ENCODE measurements around the gene FOXI1. TPM values are rescaled to one million over a fixed set of nuclear protein-coding genes. Genes with fewer than 3 reads are reported as not detected.
"Not testable (repeated sequence)": the region's sequence is repeated elsewhere in the genome, so short reads cannot be mapped to it uniquely, and the experiment has no call there.

Gene FOXI1
- total RNA-seq, 1 donor from 2014 or later: not detected

- no peak for DNase-seq
Observed at GRCh38 chr5:170132269-170132975, 26.7 kb downstream of the FOXI1 start.

- DNase-seq: no peak
Observed at GRCh38 chr5:170132976-170133448, 27.3 kb downstream of the FOXI1 start.

GRCh38 chr5:170135796-170136490 lies 30.2 kb downstream of the FOXI1 start:
- no peak for DNase-seq

- DNase-seq: no peak
Observed at GRCh38 chr5:170136506-170136905, 30.8 kb downstream of the FOXI1 start.

GRCh38 chr5:170137694-170138214 lies 32.1 kb downstream of the FOXI1 start:
- DNase-seq: no peak

- DNase-seq: no peak
Observed at GRCh38 chr5:170138273-170138672, 32.6 kb downstream of the FOXI1 start.

- DNase-seq: no peak
Observed at GRCh38 chr5:170139786-170140335, 34.2 kb downstream of the FOXI1 start.

- DNase-seq: not testable (repeated sequence)
Observed at GRCh38 chr5:170141196-170141595, 35.5 kb downstream of the FOXI1 start.

GRCh38 chr5:170141636-170142035 lies 35.9 kb downstream of the FOXI1 start:
- DNase-seq: no peak

GRCh38 chr5:170142196-170142595 lies 36.5 kb downstream of the FOXI1 start:
- DNase-seq: no peak

GRCh38 chr5:170143091-170143490 lies 37.4 kb downstream of the FOXI1 start:
- DNase-seq: no peak

GRCh38 chr5:170143710-170144109 lies 38.0 kb downstream of the FOXI1 start:
- DNase-seq: no peak

- DNase-seq: no peak
Observed at GRCh38 chr5:170144286-170145023, 38.8 kb downstream of the FOXI1 start.

- DNase-seq: no peak
Observed at GRCh38 chr5:170145462-170145861, 39.8 kb downstream of the FOXI1 start.

- no peak for DNase-seq
Observed at GRCh38 chr5:170147051-170147752, 41.5 kb downstream of the FOXI1 start.

GRCh38 chr5:170147753-170148264 lies 42.1 kb downstream of the FOXI1 start:
- no peak for DNase-seq

GRCh38 chr5:170148430-170149205 lies 42.9 kb downstream of the FOXI1 start:
- DNase-seq: no peak

GRCh38 chr5:170149206-170149515 lies 43.5 kb downstream of the FOXI1 start:
- DNase-seq: no peak

GRCh38 chr5:170150713-170151096 lies 45.0 kb downstream of the FOXI1 start:
- DNase-seq: no peak

- peak; percentile 15 for DNase-seq
Observed at GRCh38 chr5:170151097-170151831, 45.6 kb downstream of the FOXI1 start.

All from occipital lobe (tissue), 2 donors.